H9 (cell line): ENCODE results near the gene CHSY1. TPM values are rescaled to one million over a fixed set of nuclear protein-coding genes. Genes with fewer than 3 reads are reported as not detected.

Experiments
- DNase-seq: peaks from one replicate; pipeline ENCODE4 v3.0.0-alpha.2; 2017
- H2AFZ ChIP-seq: one replicate; pipeline ENCODE4 v1.6.1; 2013; ENCODE audit warnings: mild to moderate bottlenecking, low read length, control low read depth, moderate library complexity
- H2AK5ac ChIP-seq: 2 replicates; pipeline ENCODE4 v1.6.1; 2013; ENCODE audit warnings: low read length, control low read depth, mixed read lengths; ENCODE audit not compliant: insufficient read length
- H2BK120ac ChIP-seq: one replicate; pipeline ENCODE4 v1.6.1; 2013; ENCODE audit warnings: low read depth, mild to moderate bottlenecking, low read length, control low read depth, inconsistent platforms; ENCODE audit not compliant: poor library complexity, severe bottlenecking
- H2BK12ac ChIP-seq: 2 replicates; pipeline ENCODE4 v1.6.1; 2013; ENCODE audit warnings: low read length, control low read depth, mixed read lengths, low read depth; ENCODE audit not compliant: insufficient read length
- H2BK15ac ChIP-seq: 2 replicates; pipeline ENCODE4 v1.6.1; 2013; ENCODE audit warnings: low read depth, low read length, control low read depth
- H2BK20ac ChIP-seq: one replicate; pipeline ENCODE4 v1.6.1; 2013; ENCODE audit warnings: low read depth, mild to moderate bottlenecking, low read length, control low read depth, inconsistent platforms; ENCODE audit not compliant: poor library complexity, severe bottlenecking
- H2BK5ac ChIP-seq: 2 replicates; pipeline ENCODE4 v1.6.1; 2013; ENCODE audit warnings: low read length, control low read depth, mixed read lengths; ENCODE audit not compliant: insufficient read length
- H3K14ac ChIP-seq: 2 replicates; pipeline ENCODE4 v1.6.1; 2013; ENCODE audit warnings: low read length, control low read depth; ENCODE audit not compliant: insufficient read depth
- H3K18ac ChIP-seq: 2 replicates; pipeline ENCODE4 v1.6.1; 2013; ENCODE audit warnings: low read depth, mild to moderate bottlenecking, mixed read lengths, low read length, control low read depth; ENCODE audit not compliant: insufficient read length
- H3K23ac ChIP-seq: 2 replicates; pipeline ENCODE4 v1.6.1; 2013; ENCODE audit warnings: low read length, control low read depth, mixed read lengths, low read depth; ENCODE audit not compliant: insufficient read length
- H3K23me2 ChIP-seq: 2 replicates; pipeline ENCODE4 v1.6.1; 2013; ENCODE audit warnings: low read depth, mild to moderate bottlenecking, mixed read lengths, low read length, control low read depth; ENCODE audit not compliant: insufficient read length, poor library complexity, severe bottlenecking
- H3K27ac ChIP-seq: 2 replicates; pipeline ENCODE4 v1.5.1; 2013; ENCODE audit warnings: low read length, control low read depth, mixed read lengths, low read depth; ENCODE audit not compliant: insufficient read length
- H3K27me3 ChIP-seq: 2 replicates; pipeline ENCODE4 v1.6.1; 2013; ENCODE audit warnings: low read length, control low read depth, inconsistent platforms; ENCODE audit not compliant: insufficient read depth
- H3K4ac ChIP-seq: 2 replicates; pipeline ENCODE4 v1.6.1; 2013; ENCODE audit warnings: low read depth, mild to moderate bottlenecking, control low read depth, inconsistent platforms, low read length, moderate library complexity
- H3K4me1 ChIP-seq: 2 replicates; pipeline ENCODE4 v1.6.1; 2013; ENCODE audit warnings: low read length, control low read depth, inconsistent platforms; ENCODE audit not compliant: insufficient read depth
- H3K4me2 ChIP-seq: 2 replicates; pipeline ENCODE4 v1.6.1; 2013; ENCODE audit warnings: low read length, control low read depth, mixed read lengths; ENCODE audit not compliant: insufficient read length, insufficient read depth
- H3K56ac ChIP-seq: 2 replicates; pipeline ENCODE4 v1.6.1; 2013; ENCODE audit warnings: low read depth, mild to moderate bottlenecking, mixed read lengths, low read length, control low read depth; ENCODE audit not compliant: insufficient read length
- H3K79me1 ChIP-seq: 2 replicates; pipeline ENCODE4 v1.6.1; 2013; ENCODE audit warnings: low read depth, mild to moderate bottlenecking, moderate library complexity, low read length, control low read depth, inconsistent platforms; ENCODE audit not compliant: insufficient read depth, poor library complexity, severe bottlenecking
- H3K79me2 ChIP-seq: 2 replicates; pipeline ENCODE4 v1.6.1; 2013; ENCODE audit warnings: low read length, control low read depth, inconsistent platforms; ENCODE audit not compliant: insufficient read depth
- H3K9ac ChIP-seq: 2 replicates; pipeline ENCODE4 v1.6.1; 2013; ENCODE audit warnings: low read length, control low read depth, mixed read lengths; ENCODE audit not compliant: insufficient read length; ENCODE audit errors: extremely low read depth
- H3K9me3 ChIP-seq: one replicate; pipeline ENCODE4 v1.6.1; 2013; ENCODE audit warnings: low read depth, low read length, inconsistent platforms; ENCODE audit not compliant: control insufficient read depth
- H3T11ph ChIP-seq: one replicate; pipeline ENCODE4 v1.6.1; 2013; ENCODE audit warnings: mild to moderate bottlenecking, low read length, control low read depth, inconsistent platforms
- H4K20me1 ChIP-seq: one replicate; pipeline ENCODE4 v1.6.1; 2013; ENCODE audit not compliant: control insufficient read depth, insufficient read length, insufficient read depth
- H4K5ac ChIP-seq: 2 replicates; pipeline ENCODE4 v1.6.1; 2013; ENCODE audit warnings: low read depth, mild to moderate bottlenecking, mixed read lengths, low read length, control low read depth; ENCODE audit not compliant: insufficient read length
- H4K8ac ChIP-seq: replicated peaks from 2 replicates; pipeline ENCODE4 v1.6.1; 2013; ENCODE audit warnings: low read length, control low read depth, mixed read lengths, low read depth; ENCODE audit not compliant: insufficient read length
- H4K91ac ChIP-seq: 2 replicates; pipeline ENCODE4 v1.6.1; 2013; ENCODE audit warnings: low read depth, mild to moderate bottlenecking, moderate library complexity, mixed read lengths, low read length, control low read depth; ENCODE audit not compliant: insufficient read length
- H3K27ac Mint-ChIP-seq, 3 experiments: 2 replicates in 2 of 3; 3 replicates in 1 of 3; pipeline ENCODE4 v1.8.0; 2020 to 2021; ENCODE audit warnings: mixed read lengths in 3 of 3, mild to moderate bottlenecking in 1 of 3, moderate library complexity in 1 of 3
- H3K27me3 Mint-ChIP-seq: 2 replicates; pipeline ENCODE4 v1.8.0; 2021; ENCODE audit warnings: low read depth, mild to moderate bottlenecking, moderate library complexity, mixed read lengths
- H3K36me3 Mint-ChIP-seq, 3 experiments: 2 replicates in 2 of 3; 3 replicates in 1 of 3; pipeline ENCODE4 v1.8.0; 2020 to 2021; ENCODE audit warnings: low read depth in 3 of 3, mixed read lengths in 3 of 3; ENCODE audit not compliant: insufficient read depth in 1 of 3
- H3K4me1 Mint-ChIP-seq, 2 experiments: 2 replicates each; pipeline ENCODE4 v1.8.0; 2020; ENCODE audit warnings: mixed read lengths in 2 of 2
- H3K4me3 Mint-ChIP-seq, 2 experiments: 2 replicates in 1 of 2; 3 replicates in 1 of 2; pipeline ENCODE4 v1.8.0; 2020 to 2021; ENCODE audit warnings: mild to moderate bottlenecking in 2 of 2, mixed read lengths in 2 of 2, moderate library complexity in 1 of 2
- H3K9me3 Mint-ChIP-seq, 2 experiments: 2 replicates in 1 of 2; 3 replicates in 1 of 2; pipeline ENCODE4 v1.8.0; 2020; ENCODE audit warnings: mild to moderate bottlenecking in 2 of 2, mixed read lengths in 2 of 2, moderate library complexity in 1 of 2
- WGBS: extraction: QIAGEN DNeasy Blood & Tissue Kit; methylation state at CpG from one replicate; pipeline ENCODE4 v1.1.7; 2013; ENCODE audit warnings: missing lambda C conversion rate, low lambda C conversion rate, mixed read lengths; ENCODE audit not compliant: insufficient read length; ENCODE audit errors: extremely low coverage; 5-methylcytosine and 5-hydroxymethylcytosine counted together
- total RNA-seq: library from RNA; stranded (reverse); gene quantifications from 2 replicates; pipeline ENCODE4 v1.2.1, GENCODE V29; 2021
- TF ChIP-seq, protein P1 (sequence below): fragments of 200-600 bp; sonication (generic); conservative IDR thresholded peaks from 3 replicates; pipeline ENCODE4 v1.8.0; 2021; ENCODE audit warnings: antibody characterized with exemption, mild to moderate bottlenecking

The CHSY1 gene
- total RNA-seq, 1 experiment from 2014 or later = 68.3 TPM

DNA sequence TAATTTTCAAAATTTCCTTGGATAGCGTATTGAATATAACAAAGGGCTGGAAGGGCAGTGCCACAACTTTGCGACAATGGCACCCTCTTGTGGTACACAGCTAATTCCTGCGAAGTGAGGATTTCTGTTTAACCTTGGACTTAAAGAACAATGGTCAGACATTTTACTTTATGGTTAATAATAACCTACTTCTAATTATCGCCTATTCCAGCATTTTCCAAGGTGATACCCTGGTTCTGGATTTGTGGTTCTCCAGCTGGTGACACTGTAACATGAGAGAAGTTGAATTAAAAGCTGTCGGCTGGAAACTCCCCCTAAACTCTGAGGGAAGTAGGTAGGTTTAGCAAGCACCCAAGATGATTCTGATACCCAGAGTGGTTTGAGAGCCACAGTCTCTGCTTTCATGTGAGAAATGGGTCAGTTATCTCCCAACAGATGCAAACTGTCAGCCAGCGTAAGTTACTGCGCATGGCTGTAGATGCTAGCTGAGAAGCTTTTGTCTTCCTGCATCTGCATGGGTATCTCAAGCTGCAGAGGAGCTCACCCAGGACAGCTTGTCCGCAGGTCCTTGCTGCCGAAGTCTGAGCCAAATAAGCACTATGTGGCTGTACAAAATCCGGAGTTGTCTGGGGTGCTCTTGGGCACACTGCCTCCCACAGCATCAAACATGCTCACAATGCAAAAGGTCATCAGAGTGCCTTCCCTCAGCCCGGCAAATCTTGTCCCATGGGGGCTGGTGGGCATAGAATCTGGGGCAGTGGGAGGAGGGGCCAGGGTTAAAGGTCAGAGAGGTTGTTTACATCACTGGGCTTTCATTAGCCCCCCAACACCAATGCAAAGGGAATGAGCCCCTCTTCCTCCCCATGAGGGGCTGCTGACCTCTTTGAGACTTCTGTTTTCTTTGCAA lies 6.6 kb upstream of the CHSY1 start:
- TF ChIP-seq, protein P1, sequence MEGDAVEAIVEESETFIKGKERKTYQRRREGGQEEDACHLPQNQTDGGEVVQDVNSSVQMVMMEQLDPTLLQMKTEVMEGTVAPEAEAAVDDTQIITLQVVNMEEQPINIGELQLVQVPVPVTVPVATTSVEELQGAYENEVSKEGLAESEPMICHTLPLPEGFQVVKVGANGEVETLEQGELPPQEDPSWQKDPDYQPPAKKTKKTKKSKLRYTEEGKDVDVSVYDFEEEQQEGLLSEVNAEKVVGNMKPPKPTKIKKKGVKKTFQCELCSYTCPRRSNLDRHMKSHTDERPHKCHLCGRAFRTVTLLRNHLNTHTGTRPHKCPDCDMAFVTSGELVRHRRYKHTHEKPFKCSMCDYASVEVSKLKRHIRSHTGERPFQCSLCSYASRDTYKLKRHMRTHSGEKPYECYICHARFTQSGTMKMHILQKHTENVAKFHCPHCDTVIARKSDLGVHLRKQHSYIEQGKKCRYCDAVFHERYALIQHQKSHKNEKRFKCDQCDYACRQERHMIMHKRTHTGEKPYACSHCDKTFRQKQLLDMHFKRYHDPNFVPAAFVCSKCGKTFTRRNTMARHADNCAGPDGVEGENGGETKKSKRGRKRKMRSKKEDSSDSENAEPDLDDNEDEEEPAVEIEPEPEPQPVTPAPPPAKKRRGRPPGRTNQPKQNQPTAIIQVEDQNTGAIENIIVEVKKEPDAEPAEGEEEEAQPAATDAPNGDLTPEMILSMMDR = peak; percentile 97
- Histone ChIP-seq H3K56ac (no peak overlapping the region), H3K27ac (no peak overlapping the region), H3K79me1 (no peaks in the 10 kb centered on the region), H2AK5ac (no peak overlapping the region), H2BK5ac (no peak overlapping the region), H4K20me1 (no peaks in the 10 kb centered on the region), H3K14ac (no peak overlapping the region; the same call in 1 of the 2 replicates), H3K27me3 (no peaks in the 10 kb centered on the region), H3K9ac (no peak overlapping the region), H2BK20ac (no peak overlapping the region), H4K91ac (peak overlapping the region; percentile 76), H3K9me3 (no peaks in the 10 kb centered on the region), H3K18ac (no peak overlapping the region), H3K4me2 (no peak overlapping the region), H3K23me2 (no peaks in the 10 kb centered on the region), H2BK120ac (no peak overlapping the region), H4K8ac (peak overlapping the region; percentile 64), H3K4ac (no peak overlapping the region), H2BK15ac (no peak overlapping the region), H4K5ac (no peak overlapping the region), H3K23ac (no peak overlapping the region), H3K79me2 (no peaks in the 10 kb centered on the region), H2BK12ac (no peak overlapping the region), H3T11ph (no peak overlapping the region), H2AFZ (no peak overlapping the region), H3K4me1 (peaks cover 7% of the 10 kb centered on the region; the same call in 1 of the 2 replicates)
- Mint-ChIP-seq H3K27ac (no peak overlapping the region; a peak in 1 of 7 replicates), H3K4me3 (peak overlapping the region in 1 of 2 experiments; percentile 2; a peak in 1 of 5 replicates), H3K36me3 (no peaks in the 10 kb centered on the region; a peak in 1 of 7 replicates), H3K4me1 (peaks cover 23 to 34% of the 10 kb centered on the region in 2 experiments), H3K9me3 (no peaks in the 10 kb centered on the region), H3K27me3 (no peaks in the 10 kb centered on the region; the same call in 1 of the 2 replicates)
- DNase-seq = no peak
- no CpG with 5 or more reads among the region's 11 CpGs for WGBS
